ENCODE measurements around the gene EFHD1.
"Not testable (repeated sequence)": the region's sequence is repeated elsewhere in the genome, so short reads cannot be mapped to it uniquely, and the experiment has no call there.

- not testable (repeated sequence) for TF ChIP-seq CTCF (IDR thresholded peaks at IDR 0.05; ENCODE audit: insufficient read depth, low read length); POLR2AphosphoS5 (IDR thresholded peaks at IDR 0.05; ENCODE audit: low read depth); REST (IDR thresholded peaks at IDR 0.05; ENCODE audit: insufficient replicate concordance, low read depth)
Observed at GRCh38 chr2:232635376-232635775, 2.0 kb downstream of the EFHD1 start.
